Fibroblast of lung (primary cell): ENCODE measurements around the gene BCAN.

Experiments
- EZH2 ChIP-seq: IDR thresholded peaks from 2 replicates; pipeline ENCODE4 v1.5.1; 2012; ENCODE audit warnings: low read length, control low read depth, mild to moderate bottlenecking; ENCODE audit errors: missing control alignments
- TF ChIP-seq, protein P1 (sequence below), 2 donors: IDR thresholded peaks in 1 of 2; conservative IDR thresholded peaks in 1 of 2; 1 replicate in 1 of 2; 2 replicates in 1 of 2; pipeline ENCODE4 v1.5.1; 2011 to 2012; ENCODE audit warnings: low read length in 2 of 2, control low read depth in 1 of 2, inconsistent platforms in 1 of 2, low read depth in 1 of 2, mild to moderate bottlenecking in 1 of 2

DNA sequence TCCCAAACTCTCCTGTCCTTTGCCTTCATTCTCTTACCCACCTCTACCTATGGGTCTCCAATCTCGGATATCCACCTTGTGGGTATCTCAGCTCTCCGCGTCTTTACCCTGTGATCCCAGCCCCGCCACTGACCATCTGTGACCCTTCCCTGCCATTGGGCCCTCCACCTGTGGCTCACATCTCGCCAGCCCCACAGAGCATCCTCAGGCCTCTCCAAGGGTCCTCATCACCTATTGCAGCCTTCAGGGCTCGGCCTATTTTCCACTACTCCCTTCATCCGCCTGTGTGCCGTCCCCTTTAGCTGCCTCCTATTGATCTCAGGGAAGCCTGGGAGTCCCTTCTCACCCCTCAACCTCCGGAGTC lies 11.1 kb downstream of the BCAN start:
- TF ChIP-seq, protein P1, sequence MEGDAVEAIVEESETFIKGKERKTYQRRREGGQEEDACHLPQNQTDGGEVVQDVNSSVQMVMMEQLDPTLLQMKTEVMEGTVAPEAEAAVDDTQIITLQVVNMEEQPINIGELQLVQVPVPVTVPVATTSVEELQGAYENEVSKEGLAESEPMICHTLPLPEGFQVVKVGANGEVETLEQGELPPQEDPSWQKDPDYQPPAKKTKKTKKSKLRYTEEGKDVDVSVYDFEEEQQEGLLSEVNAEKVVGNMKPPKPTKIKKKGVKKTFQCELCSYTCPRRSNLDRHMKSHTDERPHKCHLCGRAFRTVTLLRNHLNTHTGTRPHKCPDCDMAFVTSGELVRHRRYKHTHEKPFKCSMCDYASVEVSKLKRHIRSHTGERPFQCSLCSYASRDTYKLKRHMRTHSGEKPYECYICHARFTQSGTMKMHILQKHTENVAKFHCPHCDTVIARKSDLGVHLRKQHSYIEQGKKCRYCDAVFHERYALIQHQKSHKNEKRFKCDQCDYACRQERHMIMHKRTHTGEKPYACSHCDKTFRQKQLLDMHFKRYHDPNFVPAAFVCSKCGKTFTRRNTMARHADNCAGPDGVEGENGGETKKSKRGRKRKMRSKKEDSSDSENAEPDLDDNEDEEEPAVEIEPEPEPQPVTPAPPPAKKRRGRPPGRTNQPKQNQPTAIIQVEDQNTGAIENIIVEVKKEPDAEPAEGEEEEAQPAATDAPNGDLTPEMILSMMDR (conservative IDR thresholded peaks at IDR 0.05 in 1 of 2, IDR thresholded peaks at IDR 0.05 in 1 of 2; ENCODE audit: low read depth in 1 of 2, low read length in 2 of 2) = no peak
- TF ChIP-seq EZH2 = no peak
